GM23338 (cell line): ENCODE measurements around the gene MARK3. TPM values are rescaled to one million over a fixed set of nuclear protein-coding genes. Genes with fewer than 3 reads are reported as not detected.

Experiments used
- ATAC-seq: fragments of 200-7000 bp; cut with Tn5 transposase; 3 replicates; pipeline ENCODE4 v1.9.1; 2020
- DNase-seq: peaks from one replicate; pipeline ENCODE4 v3.0.0-alpha.2; 2015; ENCODE audit warnings: low spot score
- H2AFZ ChIP-seq: fragments of 200-600 bp; sonication (generic); 2 replicates; pipeline ENCODE4 v1.8.0; 2016; ENCODE audit warnings: antibody characterized with exemption, mild to moderate bottlenecking, moderate library complexity
- H3F3A ChIP-seq: fragments of 200-600 bp; sonication (generic); replicated peaks from 2 replicates; pipeline ENCODE4 v1.8.0; 2017; ENCODE audit warnings: antibody characterized with exemption, mixed run types, low read depth
- H3K27ac ChIP-seq: fragments of 200-600 bp; sonication (generic); 2 replicates; pipeline ENCODE4 v1.6.1; 2016; ENCODE audit warnings: low read depth
- H3K27me3 ChIP-seq: fragments of 200-600 bp; sonication (generic); 2 replicates; pipeline ENCODE4 v1.8.0; 2016; ENCODE audit warnings: mild to moderate bottlenecking, mixed run types, moderate library complexity; ENCODE audit not compliant: insufficient read depth
- H3K36me3 ChIP-seq: fragments of 200-600 bp; sonication (generic); 2 replicates; pipeline ENCODE4 v1.8.0; 2016; ENCODE audit warnings: mild to moderate bottlenecking; ENCODE audit not compliant: insufficient read depth
- H3K4me1 ChIP-seq: fragments of 200-600 bp; sonication (generic); 2 replicates; pipeline ENCODE4 v1.8.0; 2016; ENCODE audit warnings: mild to moderate bottlenecking, moderate library complexity; ENCODE audit not compliant: insufficient read depth
- H3K4me2 ChIP-seq: fragments of 200-600 bp; sonication (generic); 2 replicates; pipeline ENCODE4 v1.7.1; 2017; ENCODE audit warnings: mixed run types
- H3K4me3 ChIP-seq: fragments of 200-600 bp; sonication (generic); 2 replicates; pipeline ENCODE4 v1.6.1; 2016; ENCODE audit warnings: mixed run types
- H3K79me2 ChIP-seq: fragments of 200-600 bp; sonication (generic); replicated peaks from 2 replicates; pipeline ENCODE4 v1.8.0; 2017; ENCODE audit warnings: mild to moderate bottlenecking; ENCODE audit not compliant: insufficient read depth
- H3K9me2 ChIP-seq: fragments of 200-600 bp; sonication (generic); 2 replicates; pipeline ENCODE4 v1.8.0; 2017; ENCODE audit not compliant: insufficient read depth
- H4K20me1 ChIP-seq: fragments of 200-600 bp; sonication (generic); replicated peaks from 2 replicates; pipeline ENCODE4 v1.8.0; 2017; ENCODE audit warnings: mild to moderate bottlenecking; ENCODE audit not compliant: insufficient read depth
- H3K27ac Mint-ChIP-seq: 2 replicates; pipeline ENCODE4 v1.8.0; 2020; ENCODE audit warnings: inconsistent platforms, mild to moderate bottlenecking, moderate library complexity, mixed read lengths
- H3K27me3 Mint-ChIP-seq: 3 replicates; pipeline ENCODE4 v1.8.0; 2022; ENCODE audit warnings: low read depth, mild to moderate bottlenecking, moderate library complexity, mixed read lengths, inconsistent platforms; ENCODE audit not compliant: insufficient read depth, poor library complexity
- H3K36me3 Mint-ChIP-seq: 3 replicates; pipeline ENCODE4 v1.8.0; 2021; ENCODE audit warnings: low read depth, mild to moderate bottlenecking, inconsistent platforms, moderate library complexity, mixed read lengths
- H3K4me1 Mint-ChIP-seq: 3 replicates; pipeline ENCODE4 v1.8.0; 2020; ENCODE audit warnings: mild to moderate bottlenecking, inconsistent platforms, mixed read lengths
- H3K4me3 Mint-ChIP-seq: 3 replicates; pipeline ENCODE4 v1.8.0; 2021; ENCODE audit warnings: moderate library complexity, mild to moderate bottlenecking, inconsistent platforms, mixed read lengths
- H3K9me3 Mint-ChIP-seq: 3 replicates; pipeline ENCODE4 v1.8.0; 2020; ENCODE audit warnings: moderate library complexity, mild to moderate bottlenecking, inconsistent platforms, mixed read lengths
- polyA plus RNA-seq: library from polyadenylated mRNA; unstranded; fragments of >200 nt; fragmentation: Nextera tagmentation; extraction: Ambion mirVana; gene quantifications from 2 replicates; pipeline ENCODE4 v1.2.1, GENCODE V29; 2016
- total RNA-seq: library from RNA; depleted of rRNA; stranded (reverse); fragments of >200 nt; shearing (Covaris generic); gene quantifications from 2 replicates; pipeline ENCODE4 v1.2.3, GENCODE V29; 2014
- TF ChIP-seq, protein P1 (sequence below): fragments of 250-450 bp; sonication (Bioruptor Pico); IDR thresholded peaks from 2 replicates; pipeline ENCODE4 v1.5.0; 2020; ENCODE audit warnings: mild to moderate bottlenecking, moderate library complexity
- TF ChIP-seq, protein P2 (sequence below), 2 experiments: fragments of 200-600 bp in 1 of 2; sonication (generic) in 1 of 2; conservative IDR thresholded peaks; 2 replicates each; pipeline versions ENCODE4 v1.5.1 to v1.6.1; 2016 to 2017; ENCODE audit warnings: antibody characterized with exemption in 2 of 2, low read depth in 2 of 2, mild to moderate bottlenecking in 2 of 2, moderate library complexity in 1 of 2

Gene MARK3
- total and polyA plus RNA-seq, 2 experiments from 2014 or later, result 45.9 to 69.7 TPM

DNA sequence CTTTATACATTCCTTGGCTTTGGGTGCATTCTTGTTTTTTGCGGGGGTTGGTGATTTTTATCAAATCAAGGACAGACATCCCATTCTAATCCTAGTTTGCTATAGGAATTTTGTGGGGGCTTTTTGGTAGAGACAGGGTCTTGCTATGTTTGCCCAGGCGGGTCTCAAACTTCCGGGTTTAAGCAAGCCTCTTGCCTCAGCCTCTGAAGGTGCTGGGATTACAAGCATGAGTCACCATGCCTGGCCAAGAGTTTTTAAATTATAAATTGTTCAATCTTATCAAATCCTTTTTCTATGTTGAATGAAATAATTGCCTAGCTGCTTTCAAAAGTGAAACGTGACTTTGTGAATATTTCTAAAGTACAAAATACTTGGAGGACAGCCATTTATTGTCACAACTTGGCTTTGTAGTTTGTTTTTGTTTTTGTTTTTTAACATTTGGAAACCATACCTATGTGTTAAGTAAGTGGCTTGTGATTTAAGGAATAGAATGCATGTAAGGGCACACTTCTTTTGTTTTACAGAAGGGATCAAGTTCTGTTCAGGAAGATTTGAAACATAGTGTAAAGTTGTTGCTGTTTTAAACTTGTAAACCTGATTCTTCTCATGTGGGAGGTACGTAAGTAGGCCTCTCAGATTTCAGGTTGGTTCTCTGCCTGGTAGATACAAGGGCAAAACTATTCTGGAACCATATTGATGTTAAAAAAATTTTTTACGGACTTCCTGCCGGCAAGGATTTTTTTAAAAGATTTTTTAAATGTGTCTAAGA, 13.4 kb downstream of the MARK3 start:
- Histone ChIP-seq H3K79me2 (peaks cover 99% of the 10 kb centered on the region), H3K27ac (0 out of 2 replicates have a peak overlapping the region, but pooled peaks have one; percentile 9), H2AFZ (no peak overlapping the region), H3K36me3 (no peaks in the 10 kb centered on the region), H3K4me2 (no peak overlapping the region), H3K4me3 (no peak overlapping the region), H3K27me3 (no peaks in the 10 kb centered on the region), H3K4me1 (peaks cover 27% of the 10 kb centered on the region), H4K20me1 (peaks cover 34% of the 10 kb centered on the region), H3K9me2 (no peaks in the 10 kb centered on the region), H3F3A (no peaks in the 10 kb centered on the region; the same call in 1 of the 2 replicates)
- Mint-ChIP-seq H3K4me3 (no peak overlapping the region), H3K27ac (peak overlapping the region; percentile 28; the same call in 1 of the 2 replicates), H3K27me3 (peaks cover 3% of the 10 kb centered on the region), H3K36me3 (peaks cover 4% of the 10 kb centered on the region; the same call in 1 of the 3 replicates), H3K4me1 (peaks cover 66% of the 10 kb centered on the region), H3K9me3 (no peaks in the 10 kb centered on the region)
- TF ChIP-seq, protein P1, sequence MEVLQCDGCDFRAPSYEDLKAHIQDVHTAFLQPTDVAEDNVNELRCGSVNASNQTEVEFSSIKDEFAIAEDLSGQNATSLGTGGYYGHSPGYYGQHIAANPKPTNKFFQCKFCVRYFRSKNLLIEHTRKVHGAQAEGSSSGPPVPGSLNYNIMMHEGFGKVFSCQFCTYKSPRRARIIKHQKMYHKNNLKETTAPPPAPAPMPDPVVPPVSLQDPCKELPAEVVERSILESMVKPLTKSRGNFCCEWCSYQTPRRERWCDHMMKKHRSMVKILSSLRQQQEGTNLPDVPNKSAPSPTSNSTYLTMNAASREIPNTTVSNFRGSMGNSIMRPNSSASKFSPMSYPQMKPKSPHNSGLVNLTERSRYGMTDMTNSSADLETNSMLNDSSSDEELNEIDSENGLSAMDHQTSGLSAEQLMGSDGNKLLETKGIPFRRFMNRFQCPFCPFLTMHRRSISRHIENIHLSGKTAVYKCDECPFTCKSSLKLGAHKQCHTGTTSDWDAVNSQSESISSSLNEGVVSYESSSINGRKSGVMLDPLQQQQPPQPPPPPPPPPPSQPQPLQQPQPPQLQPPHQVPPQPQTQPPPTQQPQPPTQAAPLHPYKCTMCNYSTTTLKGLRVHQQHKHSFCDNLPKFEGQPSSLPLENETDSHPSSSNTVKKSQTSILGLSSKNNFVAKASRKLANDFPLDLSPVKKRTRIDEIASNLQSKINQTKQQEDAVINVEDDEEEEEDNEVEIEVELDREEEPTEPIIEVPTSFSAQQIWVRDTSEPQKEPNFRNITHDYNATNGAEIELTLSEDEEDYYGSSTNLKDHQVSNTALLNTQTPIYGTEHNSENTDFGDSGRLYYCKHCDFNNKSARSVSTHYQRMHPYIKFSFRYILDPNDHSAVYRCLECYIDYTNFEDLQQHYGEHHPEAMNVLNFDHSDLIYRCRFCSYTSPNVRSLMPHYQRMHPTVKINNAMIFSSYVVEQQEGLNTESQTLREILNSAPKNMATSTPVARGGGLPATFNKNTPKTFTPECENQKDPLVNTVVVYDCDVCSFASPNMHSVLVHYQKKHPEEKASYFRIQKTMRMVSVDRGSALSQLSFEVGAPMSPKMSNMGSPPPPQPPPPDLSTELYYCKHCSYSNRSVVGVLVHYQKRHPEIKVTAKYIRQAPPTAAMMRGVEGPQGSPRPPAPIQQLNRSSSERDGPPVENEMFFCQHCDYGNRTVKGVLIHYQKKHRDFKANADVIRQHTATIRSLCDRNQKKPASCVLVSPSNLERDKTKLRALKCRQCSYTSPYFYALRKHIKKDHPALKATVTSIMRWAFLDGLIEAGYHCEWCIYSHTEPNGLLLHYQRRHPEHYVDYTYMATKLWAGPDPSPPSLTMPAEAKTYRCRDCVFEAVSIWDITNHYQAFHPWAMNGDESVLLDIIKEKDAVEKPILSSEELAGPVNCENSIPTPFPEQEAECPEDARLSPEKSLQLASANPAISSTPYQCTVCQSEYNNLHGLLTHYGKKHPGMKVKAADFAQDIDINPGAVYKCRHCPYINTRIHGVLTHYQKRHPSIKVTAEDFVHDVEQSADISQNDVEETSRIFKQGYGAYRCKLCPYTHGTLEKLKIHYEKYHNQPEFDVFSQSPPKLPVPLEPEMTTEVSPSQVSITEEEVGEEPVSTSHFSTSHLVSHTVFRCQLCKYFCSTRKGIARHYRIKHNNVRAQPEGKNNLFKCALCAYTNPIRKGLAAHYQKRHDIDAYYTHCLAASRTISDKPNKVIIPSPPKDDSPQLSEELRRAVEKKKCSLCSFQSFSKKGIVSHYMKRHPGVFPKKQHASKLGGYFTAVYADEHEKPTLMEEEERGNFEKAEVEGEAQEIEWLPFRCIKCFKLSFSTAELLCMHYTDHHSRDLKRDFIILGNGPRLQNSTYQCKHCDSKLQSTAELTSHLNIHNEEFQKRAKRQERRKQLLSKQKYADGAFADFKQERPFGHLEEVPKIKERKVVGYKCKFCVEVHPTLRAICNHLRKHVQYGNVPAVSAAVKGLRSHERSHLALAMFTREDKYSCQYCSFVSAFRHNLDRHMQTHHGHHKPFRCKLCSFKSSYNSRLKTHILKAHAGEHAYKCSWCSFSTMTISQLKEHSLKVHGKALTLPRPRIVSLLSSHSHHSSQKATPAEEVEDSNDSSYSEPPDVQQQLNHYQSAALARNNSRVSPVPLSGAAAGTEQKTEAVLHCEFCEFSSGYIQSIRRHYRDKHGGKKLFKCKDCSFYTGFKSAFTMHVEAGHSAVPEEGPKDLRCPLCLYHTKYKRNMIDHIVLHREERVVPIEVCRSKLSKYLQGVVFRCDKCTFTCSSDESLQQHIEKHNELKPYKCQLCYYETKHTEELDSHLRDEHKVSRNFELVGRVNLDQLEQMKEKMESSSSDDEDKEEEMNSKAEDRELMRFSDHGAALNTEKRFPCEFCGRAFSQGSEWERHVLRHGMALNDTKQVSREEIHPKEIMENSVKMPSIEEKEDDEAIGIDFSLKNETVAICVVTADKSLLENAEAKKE (CRISPR knock-in tag), result no peak
- TF ChIP-seq, protein P2, sequence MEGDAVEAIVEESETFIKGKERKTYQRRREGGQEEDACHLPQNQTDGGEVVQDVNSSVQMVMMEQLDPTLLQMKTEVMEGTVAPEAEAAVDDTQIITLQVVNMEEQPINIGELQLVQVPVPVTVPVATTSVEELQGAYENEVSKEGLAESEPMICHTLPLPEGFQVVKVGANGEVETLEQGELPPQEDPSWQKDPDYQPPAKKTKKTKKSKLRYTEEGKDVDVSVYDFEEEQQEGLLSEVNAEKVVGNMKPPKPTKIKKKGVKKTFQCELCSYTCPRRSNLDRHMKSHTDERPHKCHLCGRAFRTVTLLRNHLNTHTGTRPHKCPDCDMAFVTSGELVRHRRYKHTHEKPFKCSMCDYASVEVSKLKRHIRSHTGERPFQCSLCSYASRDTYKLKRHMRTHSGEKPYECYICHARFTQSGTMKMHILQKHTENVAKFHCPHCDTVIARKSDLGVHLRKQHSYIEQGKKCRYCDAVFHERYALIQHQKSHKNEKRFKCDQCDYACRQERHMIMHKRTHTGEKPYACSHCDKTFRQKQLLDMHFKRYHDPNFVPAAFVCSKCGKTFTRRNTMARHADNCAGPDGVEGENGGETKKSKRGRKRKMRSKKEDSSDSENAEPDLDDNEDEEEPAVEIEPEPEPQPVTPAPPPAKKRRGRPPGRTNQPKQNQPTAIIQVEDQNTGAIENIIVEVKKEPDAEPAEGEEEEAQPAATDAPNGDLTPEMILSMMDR (conservative IDR thresholded peaks at IDR 0.05; ENCODE audit: low read depth in 2 of 2), result no peak
- DNase-seq (no peak), ATAC-seq (no peak)
